Measurements from ENCODE around the gene NT5M.

The NT5M gene

DNA sequence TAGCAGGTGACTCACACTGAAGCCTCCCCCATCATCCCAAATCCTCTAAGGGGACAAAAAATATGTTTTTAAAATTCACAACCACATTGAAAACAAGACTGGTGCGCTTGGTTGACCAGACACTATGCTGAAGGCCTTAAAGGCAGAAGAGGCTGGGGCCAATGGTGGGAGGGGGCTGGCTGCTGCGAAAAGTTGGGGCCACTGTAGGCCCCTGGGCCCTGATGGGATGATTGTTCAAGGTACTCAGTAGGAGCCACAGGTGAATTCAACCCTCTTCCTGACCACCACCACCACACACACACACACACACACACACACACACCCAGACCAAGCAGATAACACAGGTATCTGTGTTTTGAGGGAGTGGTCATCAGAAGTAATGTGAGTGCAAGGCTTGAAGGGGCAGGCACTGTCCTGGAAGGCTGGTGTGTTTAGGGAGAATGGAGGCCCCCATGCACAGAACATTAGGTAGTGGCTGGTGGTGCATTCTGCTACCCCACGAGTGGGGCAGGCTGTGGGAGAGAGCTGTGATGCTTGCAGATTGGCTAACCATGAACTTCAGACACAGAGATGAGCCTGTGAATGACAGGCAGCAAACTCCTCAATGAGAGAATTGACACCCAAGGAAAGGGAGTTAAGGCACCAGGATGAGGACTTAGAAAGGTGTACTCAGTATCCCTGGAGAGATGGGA is 55.0 kb downstream of the NT5M start:
- DNase-seq (ENCODE audit: low spot score) = no peak
- TF ChIP-seq, protein P1, sequence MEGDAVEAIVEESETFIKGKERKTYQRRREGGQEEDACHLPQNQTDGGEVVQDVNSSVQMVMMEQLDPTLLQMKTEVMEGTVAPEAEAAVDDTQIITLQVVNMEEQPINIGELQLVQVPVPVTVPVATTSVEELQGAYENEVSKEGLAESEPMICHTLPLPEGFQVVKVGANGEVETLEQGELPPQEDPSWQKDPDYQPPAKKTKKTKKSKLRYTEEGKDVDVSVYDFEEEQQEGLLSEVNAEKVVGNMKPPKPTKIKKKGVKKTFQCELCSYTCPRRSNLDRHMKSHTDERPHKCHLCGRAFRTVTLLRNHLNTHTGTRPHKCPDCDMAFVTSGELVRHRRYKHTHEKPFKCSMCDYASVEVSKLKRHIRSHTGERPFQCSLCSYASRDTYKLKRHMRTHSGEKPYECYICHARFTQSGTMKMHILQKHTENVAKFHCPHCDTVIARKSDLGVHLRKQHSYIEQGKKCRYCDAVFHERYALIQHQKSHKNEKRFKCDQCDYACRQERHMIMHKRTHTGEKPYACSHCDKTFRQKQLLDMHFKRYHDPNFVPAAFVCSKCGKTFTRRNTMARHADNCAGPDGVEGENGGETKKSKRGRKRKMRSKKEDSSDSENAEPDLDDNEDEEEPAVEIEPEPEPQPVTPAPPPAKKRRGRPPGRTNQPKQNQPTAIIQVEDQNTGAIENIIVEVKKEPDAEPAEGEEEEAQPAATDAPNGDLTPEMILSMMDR (IDR thresholded peaks at IDR 0.05; ENCODE audit: borderline replicate concordance, control extremely low read depth, extremely low read depth, insufficient read depth, missing control alignments) = no peak
- in situ Hi-C loops (cut with MboI; ENCODE audit: low sequenced_read_pairs, unreplicated experiment) = loop anchor here (5.0 kb wide), 1 partner anchor 284 kb away; no protein-coding TSS in a partner anchor

DNA sequence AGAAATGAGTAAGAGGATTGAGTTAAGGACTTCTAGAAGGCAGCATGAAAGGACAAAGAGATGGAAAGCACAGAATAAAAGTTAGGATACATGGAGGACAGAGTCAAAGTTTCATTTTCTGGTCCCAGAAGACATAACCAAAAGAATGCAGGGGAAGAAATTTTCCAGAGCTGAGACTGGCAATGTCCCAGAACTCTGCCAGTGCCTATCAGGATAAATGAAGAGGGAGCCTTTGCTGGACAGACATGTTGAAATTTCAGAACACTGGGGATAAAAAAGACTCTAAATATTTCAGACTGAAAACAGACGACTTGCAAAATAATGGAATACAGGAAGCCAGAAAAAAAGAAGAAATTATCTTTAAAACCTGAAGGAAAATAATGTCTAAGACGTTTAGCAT is 55.7 kb downstream of the NT5M start:
- in situ Hi-C loops (cut with MboI; ENCODE audit: low sequenced_read_pairs, unreplicated experiment) = loop anchor here (5.0 kb wide), 1 partner anchor 283 kb away; no protein-coding TSS in a partner anchor
- TF ChIP-seq, protein P1 (IDR thresholded peaks at IDR 0.05; ENCODE audit: borderline replicate concordance, control extremely low read depth, extremely low read depth, insufficient read depth, missing control alignments) = no peak
- no peak for DNase-seq (ENCODE audit: low spot score)

DNA sequence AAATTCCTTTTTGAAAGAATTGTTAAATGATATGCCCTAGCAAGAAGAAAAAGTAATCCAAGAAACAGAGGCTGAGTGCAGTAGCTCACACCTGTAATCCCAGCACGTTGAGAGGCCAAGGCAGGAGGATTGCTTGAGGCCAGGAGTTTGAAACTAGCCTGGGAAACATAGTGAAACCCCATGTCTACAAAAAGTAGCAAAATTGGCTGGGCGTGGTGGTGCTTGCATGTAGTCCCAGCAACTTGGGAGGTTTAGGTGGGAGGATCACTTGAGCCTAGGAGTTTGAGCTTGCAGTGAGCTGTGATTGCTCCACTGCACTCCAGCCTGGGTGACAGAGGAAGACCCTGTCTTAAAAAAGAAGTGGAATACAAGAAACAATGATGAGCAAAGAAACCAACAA is 56.1 kb downstream of the NT5M start:
- in situ Hi-C loops (cut with MboI; ENCODE audit: low sequenced_read_pairs, unreplicated experiment) = loop anchor here (5.0 kb wide), 1 partner anchor 283 kb away; no protein-coding TSS in a partner anchor
- DNase-seq (ENCODE audit: low spot score) = no peak
- TF ChIP-seq, protein P1 (IDR thresholded peaks at IDR 0.05; ENCODE audit: borderline replicate concordance, control extremely low read depth, extremely low read depth, insufficient read depth, missing control alignments) = no peak

DNA sequence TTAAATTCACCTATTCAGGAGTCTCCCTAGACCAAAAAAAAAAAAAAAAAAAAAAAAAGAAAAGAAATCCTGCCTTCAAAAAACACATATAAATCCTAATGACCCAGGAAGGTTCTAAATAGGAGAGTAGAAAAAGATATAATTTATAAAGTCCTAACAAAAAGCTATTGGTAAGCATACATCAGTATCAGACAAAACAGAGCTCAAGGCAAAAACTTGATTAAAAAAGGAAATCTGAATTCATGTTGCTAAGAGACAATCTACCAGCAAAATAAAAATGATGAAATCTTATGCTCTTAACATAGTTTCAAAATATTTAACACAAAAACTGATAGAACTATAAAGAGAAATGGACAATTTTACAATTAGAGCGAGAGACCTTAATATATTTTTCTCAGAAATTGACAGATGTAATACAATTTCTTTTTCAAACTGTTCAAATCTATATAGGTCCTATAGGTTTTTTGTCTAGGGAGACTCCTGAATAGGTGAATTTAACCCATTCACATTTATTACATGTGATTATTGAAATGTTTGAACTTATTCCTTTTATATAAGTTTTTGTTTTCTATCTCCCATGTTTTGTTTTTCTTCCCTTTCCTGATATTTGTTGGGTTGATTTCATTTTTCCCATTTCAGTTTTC is 57.0 kb downstream of the NT5M start:
- in situ Hi-C loops (cut with MboI; ENCODE audit: low sequenced_read_pairs, unreplicated experiment) = no loop called here
- no peak for DNase-seq (ENCODE audit: low spot score)
- TF ChIP-seq, protein P1 (IDR thresholded peaks at IDR 0.05; ENCODE audit: borderline replicate concordance, control extremely low read depth, extremely low read depth, insufficient read depth, missing control alignments) = no peak

DNA sequence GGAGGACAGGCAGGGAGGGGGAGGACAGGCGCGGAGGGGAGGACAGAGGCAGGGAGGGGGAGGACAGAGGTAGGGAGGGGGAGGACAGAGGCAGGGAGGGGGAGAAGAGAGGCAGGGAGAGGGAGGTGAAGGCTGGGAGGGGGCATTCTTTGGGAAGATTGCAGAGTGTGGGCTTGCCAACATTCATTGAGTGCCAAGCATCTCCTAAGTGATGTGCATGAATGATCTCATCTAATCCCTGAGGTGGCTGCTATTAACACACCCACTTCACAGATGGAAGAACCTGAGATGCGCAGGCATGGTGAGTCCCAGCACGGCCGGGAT is 58.3 kb downstream of the NT5M start:
- in situ Hi-C loops (cut with MboI; ENCODE audit: low sequenced_read_pairs, unreplicated experiment) = no loop called here
- TF ChIP-seq, protein P1 (IDR thresholded peaks at IDR 0.05; ENCODE audit: borderline replicate concordance, control extremely low read depth, extremely low read depth, insufficient read depth, missing control alignments) = no peak
- no peak for DNase-seq (ENCODE audit: low spot score)

DNA sequence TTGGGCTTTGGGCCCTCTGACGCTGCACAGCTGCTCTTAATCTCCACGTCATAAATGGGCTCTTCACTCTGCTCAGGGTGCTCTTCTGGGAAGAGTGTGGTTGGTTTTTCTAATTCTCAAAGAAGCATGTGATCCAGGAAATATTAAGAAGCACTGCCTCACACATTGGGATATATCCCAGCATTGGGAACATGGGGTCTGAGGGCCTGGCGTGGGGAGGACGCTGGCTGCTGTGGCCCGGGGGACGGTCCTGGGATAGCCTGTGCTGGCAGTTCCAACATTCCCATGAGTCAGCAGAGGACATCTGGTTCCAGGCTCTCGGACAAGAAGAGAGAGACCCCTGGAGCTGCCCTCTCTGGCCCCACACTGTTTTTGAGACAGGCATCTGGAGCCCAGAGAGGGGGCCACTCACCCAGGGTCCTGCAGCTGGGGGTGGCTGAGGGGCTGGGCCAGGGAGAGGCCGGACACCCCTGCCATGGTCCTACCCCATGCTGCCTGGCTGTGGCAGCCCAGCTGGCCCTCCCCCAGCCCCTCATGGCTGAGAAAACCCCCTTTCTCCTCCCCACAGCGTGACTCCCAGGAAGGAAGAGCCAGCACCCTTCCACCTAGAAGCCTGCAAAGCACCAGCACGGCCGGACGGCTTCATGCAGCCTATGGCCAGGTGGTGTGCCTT is 58.8 kb downstream of the NT5M start:
- TF ChIP-seq, protein P1 (IDR thresholded peaks at IDR 0.05; ENCODE audit: borderline replicate concordance, control extremely low read depth, extremely low read depth, insufficient read depth, missing control alignments) = no peak
- in situ Hi-C loops (cut with MboI; ENCODE audit: low sequenced_read_pairs, unreplicated experiment) = no loop called here
- DNase-seq (ENCODE audit: low spot score) = no peak

Measured in GM13976 (cell line).